Liver (tissue), 9 donors: ENCODE results near the gene EXOC4. TPM values are rescaled to one million over a fixed set of nuclear protein-coding genes. Genes with fewer than 3 reads are reported as not detected.

Source experiments
- DNase-seq: peaks from one replicate; pipeline ENCODE4 v3.0.0-alpha.2; 2017; ENCODE audit warnings: low spot score
- H3K27ac ChIP-seq, 2 donors: one replicate each; pipeline ENCODE4 v1.7.0; 2013; ENCODE audit warnings: inconsistent platforms in 2 of 2, low read length in 2 of 2, control low read depth in 1 of 2, low read depth in 1 of 2, mild to moderate bottlenecking in 1 of 2
- H3K27me3 ChIP-seq, 4 donors: one replicate each; pipeline versions ENCODE4 v1.6.1 to v1.7.0; 2013; ENCODE audit warnings: low read length in 3 of 4, inconsistent platforms in 1 of 4, mild to moderate bottlenecking in 1 of 4, moderate library complexity in 1 of 4; ENCODE audit not compliant: control insufficient read depth in 4 of 4, insufficient read depth in 4 of 4
- H3K36me3 ChIP-seq, 4 donors: one replicate each; pipeline versions ENCODE4 v1.6.1 to v1.7.0; 2013; ENCODE audit warnings: low read length in 3 of 4, mild to moderate bottlenecking in 3 of 4, low read depth in 1 of 4, moderate library complexity in 1 of 4; ENCODE audit not compliant: control insufficient read depth in 4 of 4, insufficient read depth in 3 of 4
- H3K4me1 ChIP-seq, 4 donors: one replicate each; pipeline versions ENCODE4 v1.6.1 to v1.7.0; 2013; ENCODE audit warnings: low read length in 3 of 4, mild to moderate bottlenecking in 3 of 4, moderate library complexity in 1 of 4; ENCODE audit not compliant: control insufficient read depth in 4 of 4, insufficient read depth in 4 of 4
- H3K4me3 ChIP-seq, 3 donors: one replicate each; pipeline versions ENCODE4 v1.6.1 to v1.7.0; 2013; ENCODE audit warnings: low read length in 3 of 3, control low read depth in 1 of 3, low read depth in 1 of 3, mild to moderate bottlenecking in 1 of 3
- H3K9ac ChIP-seq, 2 donors: one replicate each; pipeline ENCODE4 v1.7.0; 2013; ENCODE audit warnings: low read length in 2 of 2, mild to moderate bottlenecking in 2 of 2, moderate library complexity in 2 of 2, control low read depth in 1 of 2, low read depth in 1 of 2
- H3K9me3 ChIP-seq, 4 donors: one replicate each; pipeline versions ENCODE4 v1.6.1 to v1.7.0; 2013; ENCODE audit warnings: low read length in 3 of 4; ENCODE audit not compliant: control insufficient read depth in 4 of 4
- EGR1 ChIP-seq, 2 donors: IDR thresholded peaks; 2 replicates each; pipeline ENCODE4 v1.6.1; 2016 to 2018; ENCODE audit warnings: antibody characterized with exemption in 2 of 2, low read depth in 2 of 2
- FOXA2 ChIP-seq: IDR thresholded peaks from 2 replicates; pipeline ENCODE4 v1.6.1; 2016; ENCODE audit warnings: antibody characterized with exemption
- GABPA ChIP-seq, 2 donors: IDR thresholded peaks in 1 of 2; conservative IDR thresholded peaks in 1 of 2; 2 replicates each; pipeline ENCODE4 v1.6.1; 2016; ENCODE audit warnings: antibody characterized with exemption in 2 of 2, mild to moderate bottlenecking in 1 of 2, moderate library complexity in 1 of 2
- HNF4A ChIP-seq, 2 donors: conservative IDR thresholded peaks; 2 replicates each; pipeline ENCODE4 v1.6.1; 2016; ENCODE audit warnings: antibody characterized with exemption in 2 of 2, mild to moderate bottlenecking in 2 of 2
- HNF4G ChIP-seq: IDR thresholded peaks from 2 replicates; pipeline ENCODE4 v1.6.1; 2016; ENCODE audit warnings: antibody characterized with exemption
- JUND ChIP-seq, 2 donors: IDR thresholded peaks; 2 replicates each; pipeline ENCODE4 v1.6.1; 2016; ENCODE audit warnings: antibody characterized with exemption in 2 of 2
- NR2F2 ChIP-seq: IDR thresholded peaks from 2 replicates; pipeline ENCODE4 v1.6.1; 2016; ENCODE audit warnings: antibody characterized with exemption
- RAD21 ChIP-seq, 2 donors: IDR thresholded peaks; 2 replicates each; pipeline ENCODE4 v1.6.1; 2016; ENCODE audit warnings: antibody characterized with exemption in 2 of 2, mild to moderate bottlenecking in 2 of 2
- SP1 ChIP-seq: IDR thresholded peaks from 2 replicates; pipeline ENCODE4 v1.6.1; 2018; ENCODE audit warnings: antibody characterized with exemption, mild to moderate bottlenecking
- TAF1 ChIP-seq: conservative IDR thresholded peaks from 2 replicates; pipeline ENCODE4 v1.6.1; 2016; ENCODE audit warnings: antibody characterized with exemption, mild to moderate bottlenecking
- YY1 ChIP-seq: IDR thresholded peaks from 2 replicates; pipeline ENCODE4 v1.6.1; 2016; ENCODE audit warnings: antibody characterized with exemption, mild to moderate bottlenecking
- WGBS: extraction: QIAGEN DNeasy Blood & Tissue Kit; methylation state at CpG from one replicate; pipeline ENCODE4 v1.1.7; 2013; 5-methylcytosine and 5-hydroxymethylcytosine counted together
- polyA plus RNA-seq, 2 donors: library from polyadenylated mRNA; stranded (reverse) in 1 of 2; unstranded in 1 of 2; fragments of 200-250 nt in 1 of 2; fragments of >200 nt in 1 of 2; fragmentation: Nextera tagmentation in 1 of 2; extraction: Ambion mirVana in 1 of 2; gene quantifications; one replicate each; pipeline versions ENCODE4 v1.2.1 to v1.2.3, GENCODE V29; 2013 to 2015
- total RNA-seq, 2 donors: library from RNA; depleted of rRNA; stranded (reverse); fragments of >200 nt; gene quantifications; one replicate each; pipeline ENCODE4 v1.2.3, GENCODE V29; 2014
- TF ChIP-seq, protein P1 (sequence below): IDR thresholded peaks from 2 replicates; pipeline ENCODE4 v1.6.1; 2016; ENCODE audit warnings: antibody characterized with exemption
- TF ChIP-seq, protein P2 (sequence below): IDR thresholded peaks from 2 replicates; pipeline ENCODE4 v1.6.1; 2016; ENCODE audit warnings: antibody characterized with exemption
- TF ChIP-seq, protein P3 (sequence below): IDR thresholded peaks from 2 replicates; pipeline ENCODE4 v1.6.1; 2016; ENCODE audit warnings: antibody characterized with exemption
- TF ChIP-seq, protein P4 (sequence below): fragments of 150-350 bp; IDR thresholded peaks from 2 replicates; pipeline ENCODE4 v1.5.1; 2017; ENCODE audit warnings: improper control_type of control experiment, low read depth, low read length; ENCODE audit not compliant: missing input control
- donor health status: healthy.
- donor health status: healthy.
- donor health status: healthy.
- donor health status: healthy.
- donor health status: healthy.

The EXOC4 gene
- total and polyA plus RNA-seq, 4 donors, result 9.5 to 55.9 (median 23.6) TPM

DNA sequence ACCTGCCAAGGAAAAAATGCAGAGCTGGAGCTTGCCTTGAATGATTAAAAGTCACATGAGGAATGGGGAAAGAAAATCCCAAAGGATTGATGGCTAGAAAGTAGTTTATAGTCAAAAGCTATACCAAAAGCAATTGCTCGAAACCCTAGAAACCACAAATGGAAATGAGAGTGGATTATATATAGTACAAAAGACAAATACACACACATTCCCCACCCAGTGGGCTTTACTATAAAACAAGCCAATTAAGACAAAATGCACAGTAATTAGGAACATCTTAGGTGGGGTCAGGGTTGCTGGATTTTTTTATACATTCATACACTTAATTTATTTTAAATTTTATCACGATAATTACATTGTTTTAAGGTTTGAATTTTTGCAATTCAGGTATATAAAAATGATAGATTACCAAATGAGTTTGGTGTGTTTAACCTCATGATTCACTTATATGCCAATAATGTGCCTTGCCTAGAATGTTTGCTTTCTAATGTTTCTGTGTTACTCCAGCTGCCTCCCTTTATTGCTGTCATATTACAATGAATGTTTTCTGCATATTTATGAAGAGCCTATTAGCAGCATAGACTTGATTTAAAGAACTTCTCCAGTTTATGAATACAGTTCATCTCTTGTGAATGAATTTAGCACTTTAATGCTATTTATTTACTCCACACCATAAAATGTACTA is 421.3 kb downstream of the EXOC4 start:
- no peak for DNase-seq
- 94% methylated on average over 2 of the region's 2 CpGs for WGBS
- TF ChIP-seq, protein P1, sequence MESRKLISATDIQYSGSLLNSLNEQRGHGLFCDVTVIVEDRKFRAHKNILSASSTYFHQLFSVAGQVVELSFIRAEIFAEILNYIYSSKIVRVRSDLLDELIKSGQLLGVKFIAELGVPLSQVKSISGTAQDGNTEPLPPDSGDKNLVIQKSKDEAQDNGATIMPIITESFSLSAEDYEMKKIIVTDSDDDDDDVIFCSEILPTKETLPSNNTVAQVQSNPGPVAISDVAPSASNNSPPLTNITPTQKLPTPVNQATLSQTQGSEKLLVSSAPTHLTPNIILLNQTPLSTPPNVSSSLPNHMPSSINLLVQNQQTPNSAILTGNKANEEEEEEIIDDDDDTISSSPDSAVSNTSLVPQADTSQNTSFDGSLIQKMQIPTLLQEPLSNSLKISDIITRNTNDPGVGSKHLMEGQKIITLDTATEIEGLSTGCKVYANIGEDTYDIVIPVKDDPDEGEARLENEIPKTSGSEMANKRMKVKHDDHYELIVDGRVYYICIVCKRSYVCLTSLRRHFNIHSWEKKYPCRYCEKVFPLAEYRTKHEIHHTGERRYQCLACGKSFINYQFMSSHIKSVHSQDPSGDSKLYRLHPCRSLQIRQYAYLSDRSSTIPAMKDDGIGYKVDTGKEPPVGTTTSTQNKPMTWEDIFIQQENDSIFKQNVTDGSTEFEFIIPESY, result no peak
- TF ChIP-seq YY1 (no peak), HNF4G (no peak), RAD21 (IDR thresholded peaks at IDR 0.05) (no peak), HNF4A (conservative IDR thresholded peaks at IDR 0.05) (no peak), GABPA (IDR thresholded peaks at IDR 0.05 in 1 of 2, conservative IDR thresholded peaks at IDR 0.05 in 1 of 2) (no peak), SP1 (no peak), TAF1 (no peak)
- TF ChIP-seq, protein P2, sequence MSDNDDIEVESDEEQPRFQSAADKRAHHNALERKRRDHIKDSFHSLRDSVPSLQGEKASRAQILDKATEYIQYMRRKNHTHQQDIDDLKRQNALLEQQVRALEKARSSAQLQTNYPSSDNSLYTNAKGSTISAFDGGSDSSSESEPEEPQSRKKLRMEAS, result no peak
- TF ChIP-seq, protein P3, sequence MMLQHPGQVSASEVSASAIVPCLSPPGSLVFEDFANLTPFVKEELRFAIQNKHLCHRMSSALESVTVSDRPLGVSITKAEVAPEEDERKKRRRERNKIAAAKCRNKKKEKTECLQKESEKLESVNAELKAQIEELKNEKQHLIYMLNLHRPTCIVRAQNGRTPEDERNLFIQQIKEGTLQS, result no peak
- no peaks in the 10 kb centered on the region for H3K36me3 ChIP-seq
- H3K4me3 ChIP-seq, result no peak overlapping the region
- H3K9ac ChIP-seq, result no peak overlapping the region
- H3K27ac ChIP-seq, result no peak overlapping the region
- H3K27me3 ChIP-seq, result no peaks in the 10 kb centered on the region
- no peaks in the 10 kb centered on the region for H3K9me3 ChIP-seq
- no peaks in the 10 kb centered on the region for H3K4me1 ChIP-seq

DNA sequence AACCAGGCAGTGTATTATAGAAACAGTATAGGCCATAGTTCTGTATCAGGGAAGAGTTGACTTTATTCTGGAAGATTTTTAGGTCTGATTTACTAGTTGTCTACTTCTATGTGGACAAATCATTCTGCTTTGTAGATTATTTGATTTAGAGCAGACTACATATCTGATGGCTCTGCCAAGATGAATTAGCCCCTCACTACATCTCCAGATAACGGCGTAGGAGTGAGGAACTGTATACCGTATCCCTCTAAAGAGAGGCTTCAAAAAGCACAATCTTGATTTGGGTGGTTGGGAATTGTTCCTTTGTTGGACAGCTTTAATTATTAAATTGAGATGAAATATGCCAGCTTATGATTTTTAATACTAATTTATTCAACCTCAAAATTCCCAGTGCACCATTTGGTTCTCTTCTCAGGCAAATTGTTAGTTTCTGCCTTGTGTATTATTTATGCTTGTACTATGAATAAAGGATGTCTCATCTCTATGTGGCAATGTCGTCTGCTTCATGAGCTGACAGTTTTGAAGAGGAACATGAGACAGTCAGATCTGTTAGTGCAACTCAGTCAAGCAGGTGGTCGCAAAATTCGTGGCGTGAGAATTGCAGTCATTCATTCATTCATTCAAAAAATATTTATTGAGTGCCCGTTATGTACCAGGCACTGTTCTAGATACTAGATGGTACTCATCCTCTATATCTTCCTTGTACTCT is 422.8 kb downstream of the EXOC4 start:
- Histone ChIP-seq H3K9ac (no peak overlapping the region), H3K27ac (no peak overlapping the region), H3K4me1 (no peaks in the 10 kb centered on the region), H3K27me3 (no peaks in the 10 kb centered on the region), H3K4me3 (no peak overlapping the region), H3K36me3 (no peaks in the 10 kb centered on the region), H3K9me3 (no peaks in the 10 kb centered on the region)
- no peak for DNase-seq
- TF ChIP-seq JUND (IDR thresholded peaks at IDR 0.05), result no peak
- TF ChIP-seq, protein P2, result no peak
- no peak for TF ChIP-seq YY1
- TF ChIP-seq EGR1 (IDR thresholded peaks at IDR 0.05; ENCODE audit: low read depth in 2 of 2), result no peak
- TF ChIP-seq RAD21 (IDR thresholded peaks at IDR 0.05), result no peak
- no peak for TF ChIP-seq TAF1
- no peak for TF ChIP-seq FOXA2
- no peak for TF ChIP-seq NR2F2
- no peak for TF ChIP-seq SP1
- TF ChIP-seq HNF4G, result no peak
- TF ChIP-seq GABPA (IDR thresholded peaks at IDR 0.05 in 1 of 2, conservative IDR thresholded peaks at IDR 0.05 in 1 of 2), result no peak
- TF ChIP-seq HNF4A (conservative IDR thresholded peaks at IDR 0.05), result no peak
- TF ChIP-seq, protein P3, result no peak
- TF ChIP-seq, protein P4, sequence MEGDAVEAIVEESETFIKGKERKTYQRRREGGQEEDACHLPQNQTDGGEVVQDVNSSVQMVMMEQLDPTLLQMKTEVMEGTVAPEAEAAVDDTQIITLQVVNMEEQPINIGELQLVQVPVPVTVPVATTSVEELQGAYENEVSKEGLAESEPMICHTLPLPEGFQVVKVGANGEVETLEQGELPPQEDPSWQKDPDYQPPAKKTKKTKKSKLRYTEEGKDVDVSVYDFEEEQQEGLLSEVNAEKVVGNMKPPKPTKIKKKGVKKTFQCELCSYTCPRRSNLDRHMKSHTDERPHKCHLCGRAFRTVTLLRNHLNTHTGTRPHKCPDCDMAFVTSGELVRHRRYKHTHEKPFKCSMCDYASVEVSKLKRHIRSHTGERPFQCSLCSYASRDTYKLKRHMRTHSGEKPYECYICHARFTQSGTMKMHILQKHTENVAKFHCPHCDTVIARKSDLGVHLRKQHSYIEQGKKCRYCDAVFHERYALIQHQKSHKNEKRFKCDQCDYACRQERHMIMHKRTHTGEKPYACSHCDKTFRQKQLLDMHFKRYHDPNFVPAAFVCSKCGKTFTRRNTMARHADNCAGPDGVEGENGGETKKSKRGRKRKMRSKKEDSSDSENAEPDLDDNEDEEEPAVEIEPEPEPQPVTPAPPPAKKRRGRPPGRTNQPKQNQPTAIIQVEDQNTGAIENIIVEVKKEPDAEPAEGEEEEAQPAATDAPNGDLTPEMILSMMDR, result no peak
- 96% methylated on average over 8 of the region's 8 CpGs for WGBS
